WTC11 (cell line): ENCODE data around the gene CCR8. TPM values are rescaled to one million over a fixed set of nuclear protein-coding genes. Genes with fewer than 3 reads are reported as not detected.

Source experiments
- ATAC-seq: fragments of 200-7000 bp; cut with Tn5 transposase; 2 replicates; pipeline ENCODE4 v1.10.0; 2021; ENCODE audit warnings: mild to moderate bottlenecking, moderate library complexity
- CTCF ChIA-PET: fragments of 300-600 bp; sonication (Branson Sonifier 250); formaldehyde crosslinking; loops from one replicate; lab custom pipeline; 2021; ENCODE audit warnings: antibody characterized with exemption; lab: Charles Lee
- POLR2A ChIA-PET: fragments of 350-600 bp; sonication (Branson Sonifier 250); formaldehyde crosslinking; loops from one replicate; lab custom pipeline; 2021; ENCODE audit warnings: antibody characterized with exemption; lab: Charles Lee
- DNase-seq: peaks from one replicate; pipeline ENCODE4 v3.0.0; 2021; ENCODE audit warnings: low spot score
- H3K27ac Mint-ChIP-seq: 2 replicates; pipeline ENCODE4 v1.8.0; 2021; ENCODE audit warnings: mixed read lengths
- H3K27me3 Mint-ChIP-seq: 2 replicates; pipeline ENCODE4 v1.8.0; 2021; ENCODE audit warnings: low read depth, mild to moderate bottlenecking, moderate library complexity, mixed read lengths
- H3K36me3 Mint-ChIP-seq: 2 replicates; pipeline ENCODE4 v1.8.0; 2021; ENCODE audit warnings: mixed read lengths
- H3K4me1 Mint-ChIP-seq: 2 replicates; pipeline ENCODE4 v1.8.0; 2022; ENCODE audit warnings: mixed read lengths
- H3K4me3 Mint-ChIP-seq: 2 replicates; pipeline ENCODE4 v1.8.0; 2021; ENCODE audit warnings: mild to moderate bottlenecking, moderate library complexity, mixed read lengths
- H3K9me3 Mint-ChIP-seq: 2 replicates; pipeline ENCODE4 v1.8.0; 2021; ENCODE audit warnings: mixed read lengths
- E2F4 ChIP-seq: sonication (generic); formaldehyde crosslinking; IDR thresholded peaks from 2 replicates; pipeline ENCODE4 v1.8.1; 2022; ENCODE audit warnings: low read depth, mild to moderate bottlenecking, moderate library complexity, missing genetic modification reagents, borderline replicate concordance
- FOXK1 ChIP-seq: sonication (generic); formaldehyde crosslinking; IDR thresholded peaks from 2 replicates; pipeline ENCODE4 v1.8.0; 2022; ENCODE audit warnings: mild to moderate bottlenecking, moderate library complexity, missing genetic modification reagents
- GTF2I ChIP-seq: fragments of 250-450 bp; sonication (Bioruptor Pico); conservative IDR thresholded peaks from 2 replicates; pipeline ENCODE4 v1.4.0; 2021; ENCODE audit warnings: mild to moderate bottlenecking
- JAZF1 ChIP-seq: fragments of 250-450 bp; sonication (Bioruptor Pico); IDR thresholded peaks from 2 replicates; pipeline ENCODE4 v1.9.0; 2021; ENCODE audit warnings: moderate library complexity, mild to moderate bottlenecking, inconsistent platforms
- NFATC4 ChIP-seq: fragments of 250-450 bp; sonication (Bioruptor Pico); IDR thresholded peaks from 2 replicates; pipeline ENCODE4 v1.9.0; 2021; ENCODE audit warnings: mild to moderate bottlenecking
- NFYB ChIP-seq: sonication (generic); formaldehyde crosslinking; conservative IDR thresholded peaks from 2 replicates; pipeline ENCODE4 v1.8.0; 2022; ENCODE audit warnings: low read depth, missing genetic modification reagents
- OVOL2 ChIP-seq: fragments of 250-450 bp; sonication (Bioruptor Pico); IDR thresholded peaks from 2 replicates; pipeline ENCODE4 v1.9.0; 2021; ENCODE audit warnings: mild to moderate bottlenecking, borderline replicate concordance
- PREB ChIP-seq: sonication (generic); formaldehyde crosslinking; IDR thresholded peaks from 2 replicates; pipeline ENCODE4 v1.8.1; 2022; ENCODE audit warnings: mild to moderate bottlenecking, missing genetic modification reagents, moderate library complexity, borderline replicate concordance
- SMAD4 ChIP-seq: sonication (generic); formaldehyde crosslinking; IDR thresholded peaks from 2 replicates; pipeline ENCODE4 v1.8.0; 2022; ENCODE audit warnings: mild to moderate bottlenecking, missing genetic modification reagents
- SP1 ChIP-seq: sonication (generic); formaldehyde crosslinking; conservative IDR thresholded peaks from 2 replicates; pipeline ENCODE4 v1.8.1; 2022; ENCODE audit warnings: missing genetic modification reagents
- TCF7 ChIP-seq: sonication (generic); formaldehyde crosslinking; IDR thresholded peaks from 2 replicates; pipeline ENCODE4 v1.8.0; 2022; ENCODE audit warnings: mild to moderate bottlenecking, low read depth, missing genetic modification reagents, moderate library complexity
- TEAD4 ChIP-seq: sonication (generic); formaldehyde crosslinking; IDR thresholded peaks from 2 replicates; pipeline ENCODE4 v1.8.0; 2022; ENCODE audit warnings: mild to moderate bottlenecking, missing genetic modification reagents
- ZNF219 ChIP-seq: sonication (generic); formaldehyde crosslinking; IDR thresholded peaks from 2 replicates; pipeline ENCODE4 v1.8.0; 2023; ENCODE audit warnings: missing genetic modification reagents, mild to moderate bottlenecking, borderline replicate concordance
- ZNF263 ChIP-seq: sonication (generic); formaldehyde crosslinking; IDR thresholded peaks from 2 replicates; pipeline ENCODE4 v1.8.1; 2022; ENCODE audit warnings: low read depth, mild to moderate bottlenecking, moderate library complexity, missing genetic modification reagents
- ZNF671 ChIP-seq: fragments of 250-450 bp; sonication (Bioruptor Pico); IDR thresholded peaks from 2 replicates; pipeline ENCODE4 v1.8.0; 2021; ENCODE audit warnings: mild to moderate bottlenecking
- total RNA-seq: library from RNA; stranded (reverse); gene quantifications from 3 replicates; pipeline ENCODE4 v1.2.3, GENCODE V29; 2021
- TF ChIP-seq, protein P1 (sequence below): fragments of 250-450 bp; sonication (Bioruptor Pico); IDR thresholded peaks from 2 replicates; pipeline ENCODE4 v1.9.0; 2021; ENCODE audit warnings: mild to moderate bottlenecking
- TF ChIP-seq, protein P2 (sequence below): sonication (generic); formaldehyde crosslinking; IDR thresholded peaks from 2 replicates; pipeline ENCODE4 v1.8.1; 2023; ENCODE audit warnings: mild to moderate bottlenecking, moderate library complexity, missing genetic modification reagents
- TF ChIP-seq, protein P3 (sequence below): sonication (generic); formaldehyde crosslinking; conservative IDR thresholded peaks from 2 replicates; pipeline ENCODE4 v1.8.1; 2023; ENCODE audit warnings: mild to moderate bottlenecking, low read depth, missing genetic modification reagents, moderate library complexity
- TF ChIP-seq, protein P4 (sequence below): fragments of 250-450 bp; sonication (Bioruptor Pico); conservative IDR thresholded peaks from 2 replicates; pipeline ENCODE4 v1.9.0; 2021; ENCODE audit warnings: mild to moderate bottlenecking
- TF ChIP-seq, protein P5 (sequence below): fragments of 250-450 bp; sonication (Bioruptor Pico); IDR thresholded peaks from 2 replicates; pipeline ENCODE4 v1.9.0; 2021; ENCODE audit warnings: moderate library complexity, mild to moderate bottlenecking, inconsistent platforms, borderline replicate concordance

CCR8 gene
- total RNA-seq, 1 experiment from 2014 or later, result 0.33 TPM

- TF ChIP-seq PREB (CRISPR knock-in tag) (no peak), OVOL2 (no peak), SP1 (CRISPR knock-in tag) (no peak)
- TF ChIP-seq, protein P1, sequence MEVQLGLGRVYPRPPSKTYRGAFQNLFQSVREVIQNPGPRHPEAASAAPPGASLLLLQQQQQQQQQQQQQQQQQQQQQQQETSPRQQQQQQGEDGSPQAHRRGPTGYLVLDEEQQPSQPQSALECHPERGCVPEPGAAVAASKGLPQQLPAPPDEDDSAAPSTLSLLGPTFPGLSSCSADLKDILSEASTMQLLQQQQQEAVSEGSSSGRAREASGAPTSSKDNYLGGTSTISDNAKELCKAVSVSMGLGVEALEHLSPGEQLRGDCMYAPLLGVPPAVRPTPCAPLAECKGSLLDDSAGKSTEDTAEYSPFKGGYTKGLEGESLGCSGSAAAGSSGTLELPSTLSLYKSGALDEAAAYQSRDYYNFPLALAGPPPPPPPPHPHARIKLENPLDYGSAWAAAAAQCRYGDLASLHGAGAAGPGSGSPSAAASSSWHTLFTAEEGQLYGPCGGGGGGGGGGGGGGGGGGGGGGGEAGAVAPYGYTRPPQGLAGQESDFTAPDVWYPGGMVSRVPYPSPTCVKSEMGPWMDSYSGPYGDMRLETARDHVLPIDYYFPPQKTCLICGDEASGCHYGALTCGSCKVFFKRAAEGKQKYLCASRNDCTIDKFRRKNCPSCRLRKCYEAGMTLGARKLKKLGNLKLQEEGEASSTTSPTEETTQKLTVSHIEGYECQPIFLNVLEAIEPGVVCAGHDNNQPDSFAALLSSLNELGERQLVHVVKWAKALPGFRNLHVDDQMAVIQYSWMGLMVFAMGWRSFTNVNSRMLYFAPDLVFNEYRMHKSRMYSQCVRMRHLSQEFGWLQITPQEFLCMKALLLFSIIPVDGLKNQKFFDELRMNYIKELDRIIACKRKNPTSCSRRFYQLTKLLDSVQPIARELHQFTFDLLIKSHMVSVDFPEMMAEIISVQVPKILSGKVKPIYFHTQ (CRISPR knock-in tag), result no peak
These were observed 36.5 kb upstream of the CCR8 start (continued) for GRCh38 chr3:39292961-39293360.

- ChIA-PET POLR2A (no interaction called here), CTCF (interaction anchor here (1.3 to 9.4 kb wide), 3 partner anchors 82 to 104 kb away, joined by 3 to 204 read pairs (median 6); no protein-coding TSS in a partner anchor)
- H3K27me3 Mint-ChIP-seq, result no peaks in the 10 kb centered on the region
- TF ChIP-seq GTF2I (CRISPR knock-in tag) (no peak), SMAD4 (no peak), ZNF219 (no peak), ZNF263 (no peak), JAZF1 (no peak)
- TF ChIP-seq, protein P2, sequence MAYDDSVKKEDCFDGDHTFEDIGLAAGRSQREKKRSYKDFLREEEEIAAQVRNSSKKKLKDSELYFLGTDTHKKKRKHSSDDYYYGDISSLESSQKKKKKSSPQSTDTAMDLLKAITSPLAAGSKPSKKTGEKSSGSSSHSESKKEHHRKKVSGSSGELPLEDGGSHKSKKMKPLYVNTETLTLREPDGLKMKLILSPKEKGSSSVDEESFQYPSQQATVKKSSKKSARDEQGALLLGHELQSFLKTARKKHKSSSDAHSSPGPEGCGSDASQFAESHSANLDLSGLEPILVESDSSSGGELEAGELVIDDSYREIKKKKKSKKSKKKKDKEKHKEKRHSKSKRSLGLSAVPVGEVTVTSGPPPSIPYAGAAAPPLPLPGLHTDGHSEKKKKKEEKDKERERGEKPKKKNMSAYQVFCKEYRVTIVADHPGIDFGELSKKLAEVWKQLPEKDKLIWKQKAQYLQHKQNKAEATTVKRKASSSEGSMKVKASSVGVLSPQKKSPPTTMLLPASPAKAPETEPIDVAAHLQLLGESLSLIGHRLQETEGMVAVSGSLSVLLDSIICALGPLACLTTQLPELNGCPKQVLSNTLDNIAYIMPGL (CRISPR knock-in tag), result no peak
- no peaks in the 10 kb centered on the region for H3K36me3 Mint-ChIP-seq
- DNase-seq (no peak), ATAC-seq (no peak)
- no peaks in the 10 kb centered on the region for H3K4me1 Mint-ChIP-seq
- H3K4me3 Mint-ChIP-seq, result no peak overlapping the region
- H3K9me3 Mint-ChIP-seq, result peaks cover 11% of the 10 kb centered on the region
- H3K27ac Mint-ChIP-seq, result no peak overlapping the region
These were observed 34.9 kb upstream of the CCR8 start for GRCh38 chr3:39294446-39295183.

GRCh38 chr3:39295184-39295775, 34.2 kb upstream of the CCR8 start:
- POLR2A ChIA-PET, result no interaction called here
- DNase-seq, result no peak
- TF ChIP-seq, protein P3, sequence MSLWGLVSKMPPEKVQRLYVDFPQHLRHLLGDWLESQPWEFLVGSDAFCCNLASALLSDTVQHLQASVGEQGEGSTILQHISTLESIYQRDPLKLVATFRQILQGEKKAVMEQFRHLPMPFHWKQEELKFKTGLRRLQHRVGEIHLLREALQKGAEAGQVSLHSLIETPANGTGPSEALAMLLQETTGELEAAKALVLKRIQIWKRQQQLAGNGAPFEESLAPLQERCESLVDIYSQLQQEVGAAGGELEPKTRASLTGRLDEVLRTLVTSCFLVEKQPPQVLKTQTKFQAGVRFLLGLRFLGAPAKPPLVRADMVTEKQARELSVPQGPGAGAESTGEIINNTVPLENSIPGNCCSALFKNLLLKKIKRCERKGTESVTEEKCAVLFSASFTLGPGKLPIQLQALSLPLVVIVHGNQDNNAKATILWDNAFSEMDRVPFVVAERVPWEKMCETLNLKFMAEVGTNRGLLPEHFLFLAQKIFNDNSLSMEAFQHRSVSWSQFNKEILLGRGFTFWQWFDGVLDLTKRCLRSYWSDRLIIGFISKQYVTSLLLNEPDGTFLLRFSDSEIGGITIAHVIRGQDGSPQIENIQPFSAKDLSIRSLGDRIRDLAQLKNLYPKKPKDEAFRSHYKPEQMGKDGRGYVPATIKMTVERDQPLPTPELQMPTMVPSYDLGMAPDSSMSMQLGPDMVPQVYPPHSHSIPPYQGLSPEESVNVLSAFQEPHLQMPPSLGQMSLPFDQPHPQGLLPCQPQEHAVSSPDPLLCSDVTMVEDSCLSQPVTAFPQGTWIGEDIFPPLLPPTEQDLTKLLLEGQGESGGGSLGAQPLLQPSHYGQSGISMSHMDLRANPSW (CRISPR knock-in tag), result no peak
- no peak for TF ChIP-seq E2F4
- TF ChIP-seq FOXK1 (CRISPR knock-in tag), result no peak
- TF ChIP-seq TCF7 (CRISPR knock-in tag), result no peak
- TF ChIP-seq TEAD4 (CRISPR knock-in tag), result no peak
- no peak for TF ChIP-seq NFYB (CRISPR knock-in tag)
- TF ChIP-seq, protein P4, sequence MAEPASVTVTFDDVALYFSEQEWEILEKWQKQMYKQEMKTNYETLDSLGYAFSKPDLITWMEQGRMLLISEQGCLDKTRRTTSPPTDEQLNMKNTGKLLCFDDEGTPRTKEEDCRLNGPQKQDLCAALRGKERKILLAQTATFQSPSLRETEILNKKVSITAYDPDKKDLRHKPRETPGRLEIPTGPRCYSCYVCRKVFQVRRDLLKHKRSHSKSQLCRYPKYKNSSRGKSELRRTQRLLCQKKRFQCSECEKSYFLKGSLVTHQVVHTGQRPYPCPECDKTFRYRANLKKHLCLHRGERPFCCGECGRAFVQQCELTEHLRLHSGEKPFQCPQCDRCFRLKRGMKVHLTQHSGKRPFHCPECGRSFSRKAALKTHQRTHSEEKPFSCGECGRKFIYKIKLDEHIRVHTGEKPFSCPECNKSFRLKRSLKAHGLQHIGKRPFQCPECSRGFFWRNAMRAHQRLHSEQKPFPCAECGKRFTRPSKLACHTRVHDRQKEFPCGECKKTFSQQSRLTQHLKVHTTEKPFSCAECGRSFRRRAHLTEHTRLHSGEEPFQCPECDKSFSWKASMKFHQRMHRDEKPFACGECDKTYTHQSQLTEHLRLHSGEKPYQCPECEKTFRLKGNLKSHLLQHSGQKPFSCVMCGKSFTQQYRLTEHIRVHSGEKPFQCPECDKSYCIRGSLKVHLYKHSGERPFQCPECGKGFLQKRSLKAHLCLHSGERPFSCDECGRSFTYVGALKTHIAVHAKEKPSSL (CRISPR knock-in tag), result no peak
- TF ChIP-seq NFATC4 (CRISPR knock-in tag), result no peak
- TF ChIP-seq ZNF671, result no peak
- TF ChIP-seq, protein P5, sequence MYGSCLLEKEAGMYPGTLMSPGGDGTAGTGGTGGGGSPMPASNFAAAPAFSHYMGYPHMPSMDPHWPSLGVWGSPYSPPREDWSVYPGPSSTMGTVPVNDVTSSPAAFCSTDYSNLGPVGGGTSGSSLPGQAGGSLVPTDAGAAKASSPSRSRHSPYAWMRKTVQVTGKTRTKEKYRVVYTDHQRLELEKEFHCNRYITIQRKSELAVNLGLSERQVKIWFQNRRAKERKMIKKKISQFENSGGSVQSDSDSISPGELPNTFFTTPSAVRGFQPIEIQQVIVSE (CRISPR knock-in tag), result no peak
- TF ChIP-seq, all 79 proteins: peak for 0
- Mint-ChIP-seq H3K4me1 (no peaks in the 10 kb centered on the region), H3K9me3 (peaks cover 17% of the 10 kb centered on the region), H3K27me3 (no peaks in the 10 kb centered on the region; the same call in 1 of the 2 replicates), H3K4me3 (no peak overlapping the region), H3K27ac (no peak overlapping the region), H3K36me3 (no peaks in the 10 kb centered on the region)
- no peak for ATAC-seq
- CTCF ChIA-PET, result interaction anchor here (0.7 to 9.4 kb wide), 4 partner anchors 81 to 170 kb away, joined by 3 to 204 read pairs (median 4); no protein-coding TSS in a partner anchor
